SK-N-SH treated with all-trans-retinoic acid at 6 μM for 48 hours (cell line): ENCODE results near the gene DNAH1.

ENCODE experiments used
- ATAC-seq: fragments of 200-7000 bp; cut with Tn5 transposase; 3 replicates; pipeline ENCODE4 v1.9.1; 2020; ENCODE audit warnings: mild to moderate bottlenecking, moderate library complexity
- BACH2 ChIP-seq: fragments of 250-450 bp; sonication (Bioruptor Pico); IDR thresholded peaks from 2 replicates; pipeline ENCODE4 v1.9.0; 2021; ENCODE audit warnings: mild to moderate bottlenecking, borderline replicate concordance
- CSDC2 ChIP-seq: fragments of 250-450 bp; sonication (Bioruptor Pico); IDR thresholded peaks from 2 replicates; pipeline ENCODE4 v1.5.0; 2020; ENCODE audit warnings: mild to moderate bottlenecking, moderate library complexity
- CSRNP3 ChIP-seq: fragments of 250-450 bp; sonication (Bioruptor Pico); IDR thresholded peaks from 2 replicates; pipeline ENCODE4 v1.5.1; 2021; ENCODE audit warnings: mild to moderate bottlenecking, moderate library complexity
- ESRRG ChIP-seq: fragments of 250-450 bp; sonication (Bioruptor Pico); IDR thresholded peaks from 2 replicates; pipeline ENCODE4 v1.6.1; 2021; ENCODE audit warnings: mild to moderate bottlenecking
- GLIS3 ChIP-seq: fragments of 250-450 bp; sonication (Bioruptor Pico); IDR thresholded peaks from 2 replicates; pipeline ENCODE4 v1.5.0; 2020; ENCODE audit warnings: mild to moderate bottlenecking, moderate library complexity
- PATZ1 ChIP-seq: fragments of 250-450 bp; sonication (Bioruptor Pico); IDR thresholded peaks from 2 replicates; pipeline ENCODE4 v1.8.0; 2020; ENCODE audit warnings: mild to moderate bottlenecking, moderate library complexity, borderline replicate concordance
- POU6F1 ChIP-seq: fragments of 250-450 bp; sonication (Bioruptor Pico); IDR thresholded peaks from 2 replicates; pipeline ENCODE4 v1.8.0; 2021; ENCODE audit warnings: low read depth, mild to moderate bottlenecking, moderate library complexity, borderline replicate concordance
- PPARA ChIP-seq: fragments of 250-450 bp; sonication (Bioruptor Pico); IDR thresholded peaks from 2 replicates; pipeline ENCODE4 v1.5.0; 2020; ENCODE audit warnings: mild to moderate bottlenecking, borderline replicate concordance
- RARB ChIP-seq: fragments of 250-450 bp; sonication (Bioruptor Pico); IDR thresholded peaks from 2 replicates; pipeline ENCODE4 v1.8.0; 2021; ENCODE audit warnings: mild to moderate bottlenecking, moderate library complexity
- SNAI2 ChIP-seq: fragments of 250-450 bp; sonication (Bioruptor Pico); IDR thresholded peaks from 2 replicates; pipeline ENCODE4 v1.5.0; 2020; ENCODE audit warnings: mild to moderate bottlenecking, moderate library complexity
- TCF4 ChIP-seq: fragments of 250-450 bp; sonication (Bioruptor Pico); IDR thresholded peaks from 2 replicates; pipeline ENCODE4 v1.8.0; 2021; ENCODE audit warnings: mild to moderate bottlenecking, moderate library complexity, borderline replicate concordance
- TOX ChIP-seq: fragments of 250-450 bp; sonication (Bioruptor Pico); IDR thresholded peaks from 2 replicates; pipeline ENCODE4 v1.8.0; 2021; ENCODE audit warnings: mild to moderate bottlenecking, moderate library complexity, borderline replicate concordance
- TSHZ2 ChIP-seq: fragments of 250-450 bp; sonication (Bioruptor Pico); IDR thresholded peaks from 2 replicates; pipeline ENCODE4 v1.5.0; 2020; ENCODE audit warnings: mild to moderate bottlenecking, moderate library complexity
- ZC3H10 ChIP-seq: fragments of 250-450 bp; sonication (Bioruptor Pico); IDR thresholded peaks from 2 replicates; pipeline ENCODE4 v1.5.1; 2021; ENCODE audit warnings: mild to moderate bottlenecking, moderate library complexity
- ZFP30 ChIP-seq: fragments of 450-650 bp; formaldehyde crosslinking; IDR thresholded peaks from 2 replicates; pipeline ENCODE4 v1.5.0; 2022; ENCODE audit warnings: mild to moderate bottlenecking, moderate library complexity
- ZNF8 ChIP-seq: fragments of 450-650 bp; formaldehyde crosslinking; IDR thresholded peaks from 2 replicates; pipeline ENCODE4 v1.5.0; 2020; ENCODE audit warnings: mild to moderate bottlenecking, moderate library complexity

DNAH1 gene

GRCh38 chr3:52361898-52362297 lies 45.8 kb downstream of the DNAH1 start:
- TF ChIP-seq ESRRG (CRISPR knock-in tag): no peak
- no peak for TF ChIP-seq BACH2 (CRISPR knock-in tag)
- TF ChIP-seq POU6F1 (CRISPR knock-in tag): no peak
- TF ChIP-seq ZFP30: no peak
- no peak for TF ChIP-seq TSHZ2
- no peak for TF ChIP-seq SNAI2 (CRISPR knock-in tag)
- TF ChIP-seq ZC3H10 (CRISPR knock-in tag): no peak
- no peak for TF ChIP-seq RARB
- no peak for TF ChIP-seq TOX (CRISPR knock-in tag)
- no peak for TF ChIP-seq CSRNP3 (CRISPR knock-in tag)
- TF ChIP-seq PATZ1 (CRISPR knock-in tag): no peak
- TF ChIP-seq CSDC2 (CRISPR knock-in tag): no peak
- no peak for ATAC-seq

- no peak for TF ChIP-seq PPARA (CRISPR knock-in tag)
- TF ChIP-seq TCF4: no peak
- no peak for TF ChIP-seq TSHZ2
- no peak for ATAC-seq
These were observed 48.4 kb downstream of the DNAH1 start for GRCh38 chr3:52364322-52365035.

- ATAC-seq: no peak
- no peak for TF ChIP-seq SNAI2 (CRISPR knock-in tag)
- TF ChIP-seq GLIS3: no peak
- TF ChIP-seq ZNF8 (CRISPR knock-in tag): no peak
These were observed 50.4 kb downstream of the DNAH1 start for GRCh38 chr3:52366527-52366926.
